ENCODE data around the gene CDK6. TPM values are rescaled to one million over a fixed set of nuclear protein-coding genes. Genes with fewer than 3 reads are reported as not detected.

The CDK6 gene
- total and polyA plus RNA-seq, 9 of the 15 experiments (the other 6 are each of a cell fraction or from before 2014, with no cell fraction given), result 7.6 to 109 (median 44.4) TPM

DNA sequence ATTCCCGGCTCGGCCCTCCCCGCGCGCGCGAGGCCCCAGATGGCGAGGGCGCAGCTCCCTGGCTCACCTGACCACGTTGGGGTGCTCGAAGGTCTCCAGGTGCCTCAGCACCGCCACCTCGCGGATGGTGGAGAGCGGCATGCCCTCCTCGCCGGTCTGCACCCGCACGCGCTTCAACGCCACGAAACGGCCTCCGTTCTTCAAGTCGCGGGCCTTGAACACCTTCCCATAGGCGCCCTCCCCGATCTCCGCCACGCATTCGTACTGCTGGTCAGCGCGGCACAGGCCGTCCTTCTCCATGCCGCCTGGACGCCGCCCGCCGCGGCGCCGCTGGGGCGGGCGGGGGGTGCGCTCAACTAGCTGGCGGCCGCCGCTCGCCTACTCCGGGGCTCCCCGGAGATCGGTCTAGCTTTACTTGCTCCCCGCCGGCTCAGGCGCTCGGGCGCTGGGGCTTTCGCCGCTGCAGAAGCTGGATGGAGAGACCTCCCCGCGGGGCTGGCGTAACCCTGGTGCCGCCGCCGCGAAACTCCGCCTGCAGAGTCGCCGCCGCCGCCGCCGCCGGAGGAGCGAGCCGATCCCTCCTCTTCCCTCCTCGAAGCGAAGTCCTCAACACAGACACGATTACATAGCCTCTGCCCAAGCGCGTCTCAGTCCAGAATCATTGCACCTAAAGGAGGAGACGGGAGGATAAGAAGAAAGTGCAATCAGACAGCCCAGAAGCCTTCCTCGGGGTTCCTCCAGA, 3.2 kb downstream of the CDK6 start (continued):
- TF ChIP-seq, protein P1, sequence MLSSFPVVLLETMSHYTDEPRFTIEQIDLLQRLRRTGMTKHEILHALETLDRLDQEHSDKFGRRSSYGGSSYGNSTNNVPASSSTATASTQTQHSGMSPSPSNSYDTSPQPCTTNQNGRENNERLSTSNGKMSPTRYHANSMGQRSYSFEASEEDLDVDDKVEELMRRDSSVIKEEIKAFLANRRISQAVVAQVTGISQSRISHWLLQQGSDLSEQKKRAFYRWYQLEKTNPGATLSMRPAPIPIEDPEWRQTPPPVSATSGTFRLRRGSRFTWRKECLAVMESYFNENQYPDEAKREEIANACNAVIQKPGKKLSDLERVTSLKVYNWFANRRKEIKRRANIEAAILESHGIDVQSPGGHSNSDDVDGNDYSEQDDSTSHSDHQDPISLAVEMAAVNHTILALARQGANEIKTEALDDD (IDR thresholded peaks at IDR 0.05), result no peak
- no peak for TF ChIP-seq SMAD4 (CRISPR knock-in tag; conservative IDR thresholded peaks at IDR 0.05)
- TF ChIP-seq, protein P2, sequence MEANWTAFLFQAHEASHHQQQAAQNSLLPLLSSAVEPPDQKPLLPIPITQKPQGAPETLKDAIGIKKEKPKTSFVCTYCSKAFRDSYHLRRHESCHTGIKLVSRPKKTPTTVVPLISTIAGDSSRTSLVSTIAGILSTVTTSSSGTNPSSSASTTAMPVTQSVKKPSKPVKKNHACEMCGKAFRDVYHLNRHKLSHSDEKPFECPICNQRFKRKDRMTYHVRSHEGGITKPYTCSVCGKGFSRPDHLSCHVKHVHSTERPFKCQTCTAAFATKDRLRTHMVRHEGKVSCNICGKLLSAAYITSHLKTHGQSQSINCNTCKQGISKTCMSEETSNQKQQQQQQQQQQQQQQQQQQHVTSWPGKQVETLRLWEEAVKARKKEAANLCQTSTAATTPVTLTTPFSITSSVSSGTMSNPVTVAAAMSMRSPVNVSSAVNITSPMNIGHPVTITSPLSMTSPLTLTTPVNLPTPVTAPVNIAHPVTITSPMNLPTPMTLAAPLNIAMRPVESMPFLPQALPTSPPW (CRISPR knock-in tag; IDR thresholded peaks at IDR 0.05), result 0 out of 2 replicates have a peak, but pooled peaks have one; percentile 23
- TF ChIP-seq CBFA2T3 (IDR thresholded peaks at IDR 0.05), result no peak
- TF ChIP-seq ZNF165 (CRISPR knock-in tag; IDR thresholded peaks at IDR 0.05; ENCODE audit: borderline replicate concordance), result no peak
- TF ChIP-seq ZC3H11A (IDR thresholded peaks at IDR 0.05; ENCODE audit: low read depth, low read length), result no peak
- TF ChIP-seq MEF2A (IDR thresholded peaks at IDR 0.05; ENCODE audit: control insufficient read depth, low read depth, low read length), result no peak
- TF ChIP-seq CBFA2T2 (conservative IDR thresholded peaks at IDR 0.05), result no peak
- no peak for TF ChIP-seq ELF1 (tag; IDR thresholded peaks at IDR 0.05)
- TF ChIP-seq, protein P3, sequence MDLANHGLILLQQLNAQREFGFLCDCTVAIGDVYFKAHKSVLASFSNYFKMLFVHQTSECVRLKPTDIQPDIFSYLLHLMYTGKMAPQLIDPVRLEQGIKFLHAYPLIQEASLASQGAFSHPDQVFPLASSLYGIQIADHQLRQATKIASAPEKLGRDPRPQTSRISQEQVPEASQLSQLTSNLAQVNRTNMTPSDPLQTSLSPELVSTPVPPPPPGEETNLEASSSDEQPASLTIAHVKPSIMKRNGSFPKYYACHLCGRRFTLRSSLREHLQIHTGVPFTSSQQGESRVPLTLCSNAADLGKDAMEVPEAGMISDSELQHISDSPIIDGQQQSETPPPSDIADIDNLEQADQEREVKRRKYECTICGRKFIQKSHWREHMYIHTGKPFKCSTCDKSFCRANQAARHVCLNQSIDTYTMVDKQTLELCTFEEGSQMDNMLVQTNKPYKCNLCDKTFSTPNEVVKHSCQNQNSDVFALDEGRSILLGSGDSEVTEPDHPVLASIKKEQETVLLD (IDR thresholded peaks at IDR 0.05), result no peak
- TF ChIP-seq, protein P4, sequence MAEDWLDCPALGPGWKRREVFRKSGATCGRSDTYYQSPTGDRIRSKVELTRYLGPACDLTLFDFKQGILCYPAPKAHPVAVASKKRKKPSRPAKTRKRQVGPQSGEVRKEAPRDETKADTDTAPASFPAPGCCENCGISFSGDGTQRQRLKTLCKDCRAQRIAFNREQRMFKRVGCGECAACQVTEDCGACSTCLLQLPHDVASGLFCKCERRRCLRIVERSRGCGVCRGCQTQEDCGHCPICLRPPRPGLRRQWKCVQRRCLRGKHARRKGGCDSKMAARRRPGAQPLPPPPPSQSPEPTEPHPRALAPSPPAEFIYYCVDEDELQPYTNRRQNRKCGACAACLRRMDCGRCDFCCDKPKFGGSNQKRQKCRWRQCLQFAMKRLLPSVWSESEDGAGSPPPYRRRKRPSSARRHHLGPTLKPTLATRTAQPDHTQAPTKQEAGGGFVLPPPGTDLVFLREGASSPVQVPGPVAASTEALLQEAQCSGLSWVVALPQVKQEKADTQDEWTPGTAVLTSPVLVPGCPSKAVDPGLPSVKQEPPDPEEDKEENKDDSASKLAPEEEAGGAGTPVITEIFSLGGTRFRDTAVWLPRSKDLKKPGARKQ (CRISPR knock-in tag; IDR thresholded peaks at IDR 0.05), result no peak
- no peak for TF ChIP-seq TEAD2 (tag; IDR thresholded peaks at IDR 0.05)
- no peak for TF ChIP-seq TCF7L2 (IDR thresholded peaks at IDR 0.05; ENCODE audit: low read depth, low read length)
- no peak for TF ChIP-seq THRAP3 (IDR thresholded peaks at IDR 0.05; ENCODE audit: borderline replicate concordance)
- TF ChIP-seq TEAD1 (CRISPR knock-in tag; IDR thresholded peaks at IDR 0.05), result no peak
- peak in 1 of 2 experiments; percentile 15; a peak in 2 of 4 replicates for TF ChIP-seq RAD21 (CRISPR knock-in tag; conservative IDR thresholded peaks at IDR 0.05 in 1 of 2, IDR thresholded peaks at IDR 0.05 in 1 of 2)
- TF ChIP-seq, protein P5, sequence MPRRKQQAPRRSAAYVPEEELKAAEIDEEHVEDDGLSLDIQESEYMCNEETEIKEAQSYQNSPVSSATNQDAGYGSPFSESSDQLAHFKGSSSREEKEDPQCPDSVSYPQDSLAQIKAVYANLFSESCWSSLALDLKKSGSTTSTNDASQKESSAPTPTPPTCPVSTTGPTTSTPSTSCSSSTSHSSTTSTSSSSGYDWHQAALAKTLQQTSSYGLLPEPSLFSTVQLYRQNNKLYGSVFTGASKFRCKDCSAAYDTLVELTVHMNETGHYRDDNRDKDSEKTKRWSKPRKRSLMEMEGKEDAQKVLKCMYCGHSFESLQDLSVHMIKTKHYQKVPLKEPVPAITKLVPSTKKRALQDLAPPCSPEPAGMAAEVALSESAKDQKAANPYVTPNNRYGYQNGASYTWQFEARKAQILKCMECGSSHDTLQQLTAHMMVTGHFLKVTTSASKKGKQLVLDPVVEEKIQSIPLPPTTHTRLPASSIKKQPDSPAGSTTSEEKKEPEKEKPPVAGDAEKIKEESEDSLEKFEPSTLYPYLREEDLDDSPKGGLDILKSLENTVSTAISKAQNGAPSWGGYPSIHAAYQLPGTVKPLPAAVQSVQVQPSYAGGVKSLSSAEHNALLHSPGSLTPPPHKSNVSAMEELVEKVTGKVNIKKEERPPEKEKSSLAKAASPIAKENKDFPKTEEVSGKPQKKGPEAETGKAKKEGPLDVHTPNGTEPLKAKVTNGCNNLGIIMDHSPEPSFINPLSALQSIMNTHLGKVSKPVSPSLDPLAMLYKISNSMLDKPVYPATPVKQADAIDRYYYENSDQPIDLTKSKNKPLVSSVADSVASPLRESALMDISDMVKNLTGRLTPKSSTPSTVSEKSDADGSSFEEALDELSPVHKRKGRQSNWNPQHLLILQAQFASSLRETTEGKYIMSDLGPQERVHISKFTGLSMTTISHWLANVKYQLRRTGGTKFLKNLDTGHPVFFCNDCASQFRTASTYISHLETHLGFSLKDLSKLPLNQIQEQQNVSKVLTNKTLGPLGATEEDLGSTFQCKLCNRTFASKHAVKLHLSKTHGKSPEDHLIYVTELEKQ (CRISPR knock-in tag; IDR thresholded peaks at IDR 0.05), result no peak
- TF ChIP-seq, protein P6, sequence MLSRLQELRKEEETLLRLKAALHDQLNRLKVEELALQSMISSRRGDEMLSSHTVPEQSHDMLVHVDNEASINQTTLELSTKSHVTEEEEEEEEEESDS (CRISPR knock-in tag; IDR thresholded peaks at IDR 0.05), result no peak

All from K562 (cell line).